GM19239 (cell line): Measurements from ENCODE around the gene PEAK1.
A peak's percentile ranks its signal among the peaks of the same experiment; 100 is the strongest.
"Not testable (repeated sequence)": the region's sequence is repeated elsewhere in the genome, so short reads cannot be mapped to it uniquely, and the experiment has no call there.

ENCODE experiments used
- DNase-seq: peaks from one replicate; pipeline ENCODE4 v3.0.0; 2011; ENCODE audit warnings: low spot score; ENCODE audit not compliant: insufficient read length
- FAIRE-seq: peaks from 2 replicates; lab custom pipeline; 2011; peaks lifted over from hg19 to GRCh38; lab: Jason Lieb, UNC

Gene PEAK1

GRCh38 chr15:77425104-77425503 lies 5.2 kb upstream of the PEAK1 start:
- no peak for DNase-seq
- no peak for FAIRE-seq

GRCh38 chr15:77421370-77421700 lies 1.4 kb upstream of the PEAK1 start:
- DNase-seq (no peak), FAIRE-seq (peak; percentile 78)

- FAIRE-seq (peak; percentile 94), DNase-seq (peak; percentile 32)
These were observed 886 bp upstream of the PEAK1 start, which contains the start of gene HMG20A for GRCh38 chr15:77420610-77421369. HMG20A (plus strand) TSS chr15:77420888; CDS start chr15:77458408, 37,520 bp downstream.

GRCh38 chr15:77418966-77419835 lies 703 bp downstream of the PEAK1 start:
- FAIRE-seq (peak; percentile 86), DNase-seq (peak; percentile 19)

GRCh38 chr15:77418391-77418965 lies 1.4 kb downstream of the PEAK1 start:
- FAIRE-seq, result peak; percentile 11
- DNase-seq, result no peak

GRCh38 chr15:77417602-77418001 lies 2.3 kb downstream of the PEAK1 start:
- no peak for DNase-seq

GRCh38 chr15:77416954-77417353 lies 3.0 kb downstream of the PEAK1 start:
- FAIRE-seq, result no peak
- DNase-seq, result no peak

More at GRCh38 chr15:77417602-77418001, 2.3 kb downstream of the PEAK1 start:
- FAIRE-seq, result no peak

GRCh38 chr15:77416148-77416455 lies 3.8 kb downstream of the PEAK1 start:
- no peak for FAIRE-seq
- no peak for DNase-seq

GRCh38 chr15:77415450-77416147 lies 4.3 kb downstream of the PEAK1 start:
- DNase-seq (no peak), FAIRE-seq (peak; percentile 39)

GRCh38 chr15:77414789-77415442 lies 5.0 kb downstream of the PEAK1 start:
- DNase-seq, result no peak
- FAIRE-seq, result no peak

- FAIRE-seq (no peak), DNase-seq (no peak)
These were observed 6.1 kb downstream of the PEAK1 start for GRCh38 chr15:77413699-77414349.

GRCh38 chr15:77412972-77413698 lies 6.8 kb downstream of the PEAK1 start:
- no peak for FAIRE-seq

GRCh38 chr15:77411619-77411976 lies 8.3 kb downstream of the PEAK1 start:
- FAIRE-seq, result no peak
- no peak for DNase-seq

More at GRCh38 chr15:77412972-77413698, 6.8 kb downstream of the PEAK1 start:
- DNase-seq, result no peak

GRCh38 chr15:77410701-77411618 lies 8.9 kb downstream of the PEAK1 start:
- FAIRE-seq, result peak; percentile 66

GRCh38 chr15:77410157-77410500 lies 9.8 kb downstream of the PEAK1 start:
- peak; percentile 11 for FAIRE-seq
- not testable (repeated sequence) for DNase-seq

More at GRCh38 chr15:77410701-77411618, 8.9 kb downstream of the PEAK1 start:
- DNase-seq, result no peak

GRCh38 chr15:77409259-77410156 lies 10.4 kb downstream of the PEAK1 start:
- FAIRE-seq, result peak; percentile 83
- DNase-seq, result no peak

- no peak for FAIRE-seq
- DNase-seq, result no peak
These were observed 13.1 kb downstream of the PEAK1 start for GRCh38 chr15:77406846-77407245.
